NCI-H510A (cell line): ENCODE measurements around the gene KDM5B.
A peak's percentile ranks its signal among the peaks of the same experiment; 100 is the strongest.
"Not testable (repeated sequence)": the region's sequence is repeated elsewhere in the genome, so short reads cannot be mapped to it uniquely, and the experiment has no call there.

ENCODE experiments used
- DNase-seq: peaks from one replicate; lab custom pipeline; 2025; lab: John Stamatoyannopoulos, UW

The KDM5B gene

DNA sequence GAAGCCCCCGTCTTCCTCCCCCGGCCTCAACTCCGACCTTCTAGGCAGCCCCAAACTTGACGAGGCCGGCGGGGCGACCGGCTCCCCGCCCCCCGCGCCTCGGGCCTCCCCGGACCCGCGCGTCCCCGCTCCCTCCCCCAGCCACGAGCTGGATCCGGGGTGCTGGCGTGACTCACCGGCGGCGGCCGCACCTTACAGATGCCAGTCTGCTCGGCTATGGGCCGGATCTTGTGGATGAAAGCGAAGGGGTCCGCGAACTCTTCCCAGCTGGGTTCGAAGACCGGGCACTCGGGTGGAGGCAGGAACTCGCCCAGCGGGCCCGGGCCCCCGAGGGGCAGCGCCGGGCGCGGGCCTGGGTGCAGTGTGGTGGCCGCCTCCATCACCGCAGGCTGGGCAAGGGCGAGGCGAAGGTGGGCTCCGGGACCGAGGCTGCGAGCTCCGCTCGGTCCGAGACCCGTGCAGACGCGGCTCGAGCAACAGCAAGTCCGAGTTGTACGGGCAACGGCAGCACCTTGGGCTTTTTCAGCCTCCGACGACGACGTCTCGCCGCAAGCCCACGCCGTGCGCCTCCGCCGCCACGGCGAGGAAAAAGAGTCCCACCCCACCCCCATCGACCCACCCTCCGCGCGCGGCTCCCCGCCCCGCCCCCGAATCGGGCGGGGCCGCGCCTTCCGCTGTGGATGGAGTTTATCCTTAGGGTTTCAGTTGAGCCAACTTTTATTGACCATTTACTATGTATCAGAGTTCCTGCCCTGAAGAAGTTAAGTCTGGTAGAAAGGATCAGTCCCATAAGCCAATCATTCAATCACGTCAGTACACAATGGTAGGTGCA lies at the start of gene KDM5B:
Gene KDM5B (minus strand): TSS at position 496 of the 832 bp plus-strand sequence. CDS start 116 bp downstream, at position 380.
- peak; percentile 67 for DNase-seq

DNA sequence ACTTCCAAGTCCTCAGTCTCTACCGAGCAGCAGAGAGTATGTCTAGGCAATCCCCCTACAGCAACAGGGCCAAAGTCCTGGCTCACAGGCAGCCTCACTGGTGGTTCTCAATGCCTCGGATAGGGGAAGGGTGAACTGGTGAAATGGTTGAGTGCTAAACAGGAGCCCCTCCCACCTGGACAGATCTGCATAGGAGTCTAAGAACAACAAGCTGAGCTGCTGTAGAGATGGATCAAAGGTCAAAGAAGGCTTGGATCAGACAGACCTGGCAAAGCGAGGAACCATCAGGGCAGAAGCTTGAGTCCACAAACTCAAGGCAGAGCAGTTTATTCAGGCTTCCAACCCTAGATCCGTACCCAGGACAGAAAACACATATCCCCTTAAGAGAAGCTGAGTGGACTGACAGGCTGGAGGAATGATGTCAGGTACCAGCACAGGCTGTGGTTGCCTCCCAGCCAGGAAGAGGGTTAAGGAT lies 49.0 kb upstream of the KDM5B start:
- no peak for DNase-seq

DNA sequence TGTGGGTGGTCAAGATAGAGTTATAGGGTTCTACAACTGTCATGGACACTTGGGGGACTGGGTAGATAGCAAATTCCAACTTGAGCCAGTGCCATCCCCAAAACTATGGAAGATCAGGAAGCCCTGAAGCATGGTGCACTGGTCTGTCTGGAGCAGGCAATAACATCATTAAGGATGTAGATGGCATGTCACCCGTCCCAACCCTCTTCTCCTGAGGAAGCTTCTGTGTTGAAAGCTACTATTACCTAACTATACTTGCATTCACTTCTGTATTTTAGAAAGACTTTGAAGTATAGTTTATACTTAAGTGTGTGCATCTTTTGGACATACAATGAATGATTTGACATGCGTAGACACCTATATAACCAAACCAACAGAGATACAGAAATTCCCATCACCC lies 47.8 kb upstream of the KDM5B start:
- DNase-seq, result no peak

GRCh38 chr1:202854787-202855186 lies 46.6 kb upstream of the KDM5B start:
- no peak for DNase-seq

GRCh38 chr1:202852163-202852904 lies 44.1 kb upstream of the KDM5B start:
- DNase-seq, result no peak

DNA sequence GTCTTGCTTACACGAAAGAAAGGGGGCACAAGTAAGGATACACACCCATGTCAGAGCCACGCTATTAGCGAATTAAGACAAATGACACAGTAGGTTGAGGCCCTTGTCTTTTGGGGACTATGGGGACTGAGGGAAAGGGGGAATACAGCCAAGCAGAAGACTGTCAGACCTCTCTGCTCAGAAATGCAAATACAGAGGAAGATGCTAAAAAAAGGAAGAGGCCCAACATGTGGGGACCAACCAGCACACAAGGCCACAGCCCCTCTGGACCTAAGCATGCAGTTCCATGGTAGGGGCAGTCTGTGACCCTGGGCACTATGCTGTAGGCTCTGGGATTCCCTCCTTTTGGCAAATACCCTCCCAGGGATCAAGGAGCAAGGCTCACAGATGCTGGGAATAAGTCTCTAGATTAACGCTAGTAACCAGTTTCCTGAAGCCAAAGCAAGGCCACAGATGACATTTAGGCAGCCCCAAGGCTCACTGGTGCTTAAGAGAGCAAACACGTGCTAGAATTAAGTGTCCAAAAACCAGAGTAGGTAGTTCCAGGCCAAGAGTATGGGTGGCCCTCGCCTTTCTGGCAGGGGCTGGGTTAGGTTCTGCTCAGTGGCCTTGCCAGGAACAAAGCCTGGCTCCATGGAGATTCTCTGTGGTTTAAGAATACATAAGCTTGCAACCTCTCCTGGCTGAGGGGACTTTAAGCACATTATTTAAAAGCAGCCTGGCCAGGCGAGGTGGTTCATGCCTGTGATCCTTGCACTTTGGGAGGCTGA lies 42.6 kb upstream of the KDM5B start:
- DNase-seq, result no peak

- no peak for DNase-seq
These were observed 39.9 kb upstream of the KDM5B start for GRCh38 chr1:202848191-202848542.

GRCh38 chr1:202844935-202845334 lies 36.7 kb upstream of the KDM5B start:
- DNase-seq, result no peak

DNA sequence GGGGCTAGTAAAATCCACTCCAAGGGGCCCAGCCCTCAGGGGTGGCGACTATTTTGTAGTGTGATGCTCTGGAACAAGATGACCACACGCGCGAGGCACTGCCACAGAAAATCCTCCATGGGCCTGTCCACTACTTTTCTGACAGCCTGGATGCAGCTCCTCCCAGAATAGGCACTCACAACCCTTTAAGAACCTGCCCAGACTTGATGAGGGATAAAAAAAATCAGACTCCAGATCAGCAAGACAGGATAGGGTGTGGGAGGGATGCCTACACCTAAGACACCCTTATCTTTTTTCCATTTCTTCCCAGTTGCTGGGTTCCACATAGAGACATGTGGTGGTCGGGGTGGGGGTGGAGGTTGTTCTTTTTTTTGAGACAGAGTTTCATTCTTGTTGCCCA lies 36.0 kb upstream of the KDM5B start:
- no peak for DNase-seq

GRCh38 chr1:202843081-202843480 lies 34.9 kb upstream of the KDM5B start:
- DNase-seq, result no peak

DNA sequence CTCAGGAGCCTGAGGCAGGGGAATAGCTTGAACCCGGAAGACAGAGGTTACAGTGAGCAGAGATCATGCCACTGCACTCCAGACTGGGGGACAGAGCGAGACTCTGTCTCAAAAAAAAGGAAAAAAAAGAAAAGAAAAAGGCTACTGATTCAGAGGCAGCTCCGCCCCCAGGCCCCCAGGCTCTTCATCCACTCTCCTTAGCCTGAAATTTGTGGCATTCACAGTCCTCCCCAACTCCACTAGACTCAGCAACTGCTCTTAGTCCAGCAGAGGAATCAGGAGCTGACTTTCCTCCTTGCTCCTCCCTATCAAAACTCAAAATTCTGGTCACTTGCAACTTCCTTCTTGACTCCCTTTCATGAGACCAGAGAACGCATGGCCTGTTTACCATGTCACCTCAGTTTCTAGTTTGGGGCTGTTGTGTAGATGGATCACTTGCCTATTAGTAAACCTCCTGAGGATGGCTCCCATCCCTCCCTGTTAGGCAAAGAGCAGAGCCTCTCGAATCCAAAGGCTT lies 29.6 kb upstream of the KDM5B start:
- no peak for DNase-seq

- DNase-seq, result no peak
These were observed 28.6 kb upstream of the KDM5B start for GRCh38 chr1:202836623-202837403.

DNA sequence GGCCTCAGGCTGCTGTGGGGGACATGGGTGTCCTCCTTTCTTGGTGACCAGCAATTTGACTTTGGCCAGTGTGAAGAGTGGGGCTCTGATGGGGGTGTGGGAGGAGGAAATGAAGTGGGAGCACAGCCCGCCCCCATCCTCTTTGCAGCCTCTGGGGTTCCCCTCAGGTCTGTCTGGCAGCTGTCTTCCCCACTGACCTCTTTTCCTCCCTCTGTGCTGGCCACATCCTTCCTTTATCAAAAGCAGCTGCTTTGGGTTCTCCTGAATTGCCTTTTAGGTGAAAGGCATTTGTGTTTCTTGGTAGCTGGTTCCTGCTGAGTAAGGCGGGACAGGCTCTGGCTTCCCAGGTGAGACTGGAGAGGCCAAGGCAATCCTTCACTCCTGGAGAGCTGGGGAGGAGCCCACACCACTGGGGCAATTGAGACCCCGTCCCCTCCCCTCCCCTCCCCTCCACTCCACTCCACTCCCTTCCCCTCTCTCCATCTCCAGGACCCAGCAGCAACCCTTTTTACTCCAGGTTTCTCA lies 27.4 kb upstream of the KDM5B start:
- no peak for DNase-seq

DNA sequence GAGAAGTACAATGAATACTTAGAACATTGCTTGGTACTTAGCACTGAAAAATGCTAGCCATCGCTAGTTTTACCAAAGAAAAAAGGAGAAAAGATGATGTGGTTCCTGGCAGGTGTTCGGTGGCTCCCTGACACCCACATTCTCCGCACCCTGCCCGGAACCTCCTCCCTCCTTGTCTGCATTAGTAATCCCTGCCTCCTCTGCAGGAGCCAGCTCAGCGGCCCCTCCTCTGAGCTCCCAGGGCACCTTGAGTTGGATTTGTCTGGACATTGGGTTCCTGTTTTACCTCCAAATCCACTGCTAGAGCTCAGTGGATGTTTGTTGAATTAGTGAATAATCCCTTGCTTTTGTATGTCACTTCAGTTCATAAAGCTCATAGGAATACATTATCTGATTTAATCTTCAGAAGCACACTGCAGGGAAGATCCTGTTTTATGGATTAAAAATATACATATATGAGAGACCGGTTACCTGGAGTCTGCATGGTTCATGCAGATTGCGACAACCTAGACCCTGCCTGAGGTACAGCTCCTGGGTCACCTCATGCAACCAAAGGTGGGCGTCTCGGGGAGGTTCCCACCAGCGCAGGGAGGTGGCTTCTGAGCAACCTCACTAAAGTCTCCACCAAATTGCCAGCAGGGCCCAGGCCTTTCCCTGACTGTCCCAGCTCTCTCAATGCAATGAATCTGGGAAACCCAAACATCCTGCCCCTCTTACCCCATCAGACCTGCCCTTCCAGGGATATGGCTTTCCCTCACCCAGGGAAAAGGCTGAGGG lies 26.7 kb upstream of the KDM5B start:
- no peak for DNase-seq

DNA sequence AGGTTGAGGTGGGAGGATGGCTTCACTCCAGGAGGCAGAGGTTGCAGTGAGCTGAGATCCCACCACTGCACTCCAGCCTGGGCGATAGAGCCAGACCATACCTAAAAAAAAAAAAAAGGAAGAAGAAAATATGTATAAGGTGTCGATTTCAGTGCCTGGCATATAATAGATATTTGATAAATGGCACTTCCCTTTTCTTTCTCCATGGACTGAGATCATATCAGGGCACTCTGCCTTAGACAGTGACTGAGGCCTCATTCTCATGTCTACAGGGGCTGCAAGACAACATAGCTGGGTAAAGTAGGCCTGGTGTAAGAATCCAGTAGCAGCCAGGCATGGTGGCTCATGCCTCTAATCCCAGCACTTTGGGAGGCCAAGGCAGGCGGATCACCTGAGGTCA lies 23.7 kb upstream of the KDM5B start:
- DNase-seq, result no peak

GRCh38 chr1:202829223-202829622 lies 21.0 kb upstream of the KDM5B start:
- DNase-seq, result not testable (repeated sequence)

DNA sequence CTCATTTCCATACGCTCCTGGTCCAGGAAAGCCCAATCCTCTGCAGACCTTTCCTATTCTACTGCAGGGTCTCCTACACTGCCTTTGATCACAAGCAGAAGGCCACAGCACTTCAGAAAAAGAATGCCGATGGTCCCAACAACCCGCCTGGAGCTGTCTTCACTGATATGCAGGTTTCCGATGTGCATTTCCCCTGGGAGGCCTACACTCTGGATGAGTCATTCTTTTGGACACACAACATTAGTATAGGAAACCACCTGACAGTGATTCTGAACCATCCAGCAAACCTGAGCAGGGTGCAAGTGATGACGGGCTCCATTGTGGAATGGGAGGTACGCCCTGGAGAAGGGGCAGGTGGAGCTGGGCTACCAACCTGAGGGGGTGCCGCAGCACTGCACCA lies 17.5 kb upstream of the KDM5B start:
- no peak for DNase-seq

DNA sequence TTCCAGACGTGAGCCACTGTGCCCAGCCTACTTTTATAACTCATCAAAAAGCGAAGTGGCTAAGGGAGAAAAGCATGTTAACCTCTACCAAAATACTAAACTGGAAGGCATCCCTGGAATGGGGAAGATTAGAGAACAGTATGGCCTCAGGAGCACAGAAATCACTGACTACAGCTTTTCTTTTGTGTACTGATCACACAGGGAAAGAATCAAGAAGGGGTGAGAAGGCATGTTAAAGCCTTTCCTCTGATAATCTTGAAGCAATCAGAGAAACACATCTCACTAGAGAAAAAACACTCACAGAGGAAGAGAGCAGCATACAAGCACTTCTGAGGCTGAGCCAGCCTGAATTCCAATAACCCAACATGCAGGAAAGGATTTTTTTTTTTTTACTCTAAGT lies 13.2 kb upstream of the KDM5B start:
- no peak for DNase-seq

DNA sequence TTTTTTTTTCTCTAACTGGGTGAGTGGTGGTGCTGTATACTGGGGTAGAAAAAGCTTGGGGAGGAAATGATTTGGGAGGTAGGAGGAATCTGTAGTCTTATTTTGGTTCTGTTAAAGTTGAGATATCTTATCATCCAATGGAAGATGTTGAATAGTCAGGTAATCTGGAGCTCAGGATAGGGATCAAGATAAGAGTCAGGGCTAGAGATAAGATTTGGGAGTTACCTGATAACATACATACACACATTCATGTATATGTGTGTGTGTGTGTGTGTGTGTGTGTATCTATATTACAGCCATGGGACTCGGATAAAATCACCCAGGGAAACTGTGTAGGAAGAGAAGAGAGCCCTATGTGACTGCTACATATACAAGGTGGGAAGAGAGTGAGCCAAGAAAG lies 10.6 kb upstream of the KDM5B start:
- DNase-seq, result no peak

- no peak for DNase-seq
These were observed 6.9 kb upstream of the KDM5B start for GRCh38 chr1:202815120-202815519.
